Measurements from ENCODE around the gene CYTH2.

The CYTH2 gene

DNA sequence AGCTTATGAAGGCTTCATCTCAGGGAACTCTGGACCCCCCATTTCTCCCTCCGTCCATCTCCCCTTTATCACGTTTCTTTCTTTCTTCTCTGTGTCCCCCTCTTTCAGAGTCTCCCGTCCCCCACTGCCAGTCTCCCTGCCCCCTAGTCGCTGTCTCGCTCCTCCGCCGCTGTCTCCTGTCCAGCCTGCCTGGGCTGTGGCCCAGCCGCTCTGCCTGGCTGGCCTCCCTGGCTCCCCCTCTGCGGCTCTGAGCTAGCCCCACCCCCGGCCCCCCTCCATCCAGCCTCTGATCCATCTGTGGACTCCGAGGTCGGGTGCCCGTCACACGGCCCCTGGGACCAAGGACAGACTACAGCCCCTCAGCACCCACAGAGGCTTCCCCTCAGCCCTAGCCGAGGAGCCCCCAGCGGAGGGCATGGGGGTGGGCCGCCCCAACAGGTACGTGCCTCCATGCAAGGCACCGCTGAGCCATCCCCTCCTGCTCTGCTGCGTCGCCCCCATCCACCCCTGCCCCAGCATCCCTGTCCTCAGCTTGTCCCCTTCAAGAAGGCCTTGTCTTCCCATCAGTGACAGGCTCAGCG lies 14.9 kb upstream of the CYTH2 start:
- DNase-seq: no peak

DNA sequence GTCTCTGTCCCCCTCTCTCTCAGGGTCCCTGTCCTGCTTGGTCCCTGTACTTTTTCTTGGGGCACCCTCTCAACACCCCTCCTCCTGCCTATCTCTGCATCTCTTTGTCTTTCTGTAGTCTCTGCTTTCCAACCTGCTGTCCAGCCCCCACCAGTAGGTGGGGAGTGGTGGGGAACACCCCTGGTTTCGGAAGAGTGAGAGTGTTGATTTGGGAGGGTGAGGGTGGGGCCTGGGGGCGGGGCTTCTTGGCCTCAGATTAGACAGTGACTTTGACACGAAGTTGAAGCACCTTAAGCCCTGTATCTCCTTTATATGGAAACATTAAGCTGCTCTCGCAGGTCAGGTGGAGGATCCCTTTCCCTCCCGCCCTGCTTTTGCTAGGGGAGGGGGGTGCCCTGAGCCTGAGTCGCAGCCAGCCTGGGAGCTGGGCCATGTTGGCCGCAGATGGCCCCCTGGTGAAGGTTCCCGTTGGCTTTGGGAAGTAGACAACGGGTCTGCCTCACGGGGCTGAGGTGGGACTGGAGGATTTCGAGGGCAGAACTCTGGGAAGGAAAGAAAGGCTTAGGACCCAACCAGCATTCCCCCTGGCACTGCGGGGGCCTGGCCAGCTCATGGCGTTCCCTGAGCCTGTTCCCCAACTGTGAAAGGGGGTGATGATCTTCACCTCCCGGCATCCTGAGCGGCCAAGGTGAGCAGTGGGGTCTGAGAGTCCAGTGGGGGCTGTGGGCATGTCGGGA lies 13.8 kb upstream of the CYTH2 start, which contains the start of gene KCNJ14:
Gene KCNJ14 (plus strand): TSS at position 404 of the 737 bp plus-strand sequence. CDS start 6,151 bp downstream, outside the sequence.
- DNase-seq: no peak

DNA sequence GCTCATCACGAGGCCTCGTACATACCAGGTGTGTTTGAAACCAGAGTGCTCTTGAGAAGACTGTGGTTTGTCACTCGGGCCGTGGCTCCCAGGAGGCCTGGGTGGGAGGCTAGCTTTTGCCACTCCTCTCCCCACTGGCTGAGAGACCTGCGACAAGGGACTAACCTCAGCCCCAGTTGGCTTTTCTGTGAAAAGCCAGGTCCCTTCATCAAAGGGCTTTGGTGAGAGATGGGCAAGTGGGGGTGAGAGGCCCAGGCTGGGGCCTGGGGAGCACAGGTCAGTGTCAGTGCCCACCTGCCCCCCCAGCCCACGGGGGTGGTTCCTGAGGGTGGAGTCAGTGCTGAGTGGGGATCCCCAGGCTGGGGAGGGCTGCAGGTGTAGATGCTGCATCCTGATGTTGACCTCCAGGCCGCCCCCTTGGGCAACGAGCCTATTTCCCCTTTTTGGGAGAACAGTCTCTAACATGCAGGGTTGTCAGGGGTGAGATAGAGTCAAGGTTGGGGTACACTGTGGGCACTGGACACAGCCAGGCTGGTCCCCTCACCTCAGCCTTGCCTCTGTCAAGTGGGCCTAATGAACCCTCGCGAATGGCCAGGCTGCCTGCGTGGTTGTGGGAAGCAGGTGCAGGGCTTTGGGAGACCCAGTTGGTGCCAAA lies 13.1 kb upstream of the CYTH2 start:
- no peak for DNase-seq

GRCh38 chr19:48456864-48457263 lies 12.3 kb upstream of the CYTH2 start:
- no peak for DNase-seq

GRCh38 chr19:48458016-48458415 lies 11.2 kb upstream of the CYTH2 start:
- no peak for DNase-seq

DNA sequence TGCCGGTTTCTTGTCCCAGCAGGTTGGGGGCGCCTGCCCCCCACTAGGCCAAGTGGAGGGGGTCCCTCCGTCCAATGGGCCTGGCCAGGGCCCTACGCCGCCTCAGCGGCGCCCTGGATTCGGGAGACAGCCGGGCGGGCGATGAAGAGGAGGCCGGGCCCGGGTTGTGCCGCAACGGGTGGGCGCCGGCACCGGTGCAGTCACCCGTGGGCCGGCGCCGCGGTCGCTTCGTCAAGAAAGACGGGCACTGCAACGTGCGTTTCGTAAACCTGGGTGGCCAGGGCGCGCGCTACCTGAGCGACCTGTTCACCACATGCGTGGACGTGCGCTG lies 7.6 kb upstream of the CYTH2 start:
- no peak for DNase-seq

- DNase-seq: no peak
Measured at GRCh38 chr19:48461982-48462655, 7.0 kb upstream of the CYTH2 start.

- DNase-seq: no peak
Measured at GRCh38 chr19:48465215-48465614, 4.0 kb upstream of the CYTH2 start.

GRCh38 chr19:48466561-48467325 lies 2.4 kb upstream of the CYTH2 start:
- peak in 1 of 2 experiments; percentile 22 for DNase-seq

- DNase-seq: peak; percentile 99 to 100
Measured at GRCh38 chr19:48468772-48469288, 339 bp upstream of the CYTH2 start.

GRCh38 chr19:48469934-48470680 lies 938 bp downstream of the CYTH2 start:
- no peak for DNase-seq

DNA sequence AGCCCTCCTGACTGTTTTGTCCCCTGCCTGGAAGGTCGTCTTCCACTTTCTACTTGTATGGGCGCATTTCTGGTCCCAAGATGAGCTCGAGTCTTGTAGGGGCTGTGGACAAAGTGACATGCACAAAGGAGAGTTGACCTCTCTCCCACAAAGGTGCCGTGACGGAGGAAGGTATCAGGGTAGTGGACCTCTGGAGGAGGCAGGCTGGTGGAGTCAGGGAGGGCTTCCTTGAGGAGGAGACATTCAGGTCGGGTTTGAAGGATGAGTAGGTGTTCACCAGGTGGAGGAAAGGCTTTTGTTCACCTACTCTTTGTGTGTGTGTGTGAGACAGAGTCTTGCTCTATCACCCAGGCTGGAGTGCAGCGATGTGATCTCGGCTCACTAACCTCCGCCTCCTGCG lies 1.7 kb downstream of the CYTH2 start:
- DNase-seq: no peak

- no peak for DNase-seq
Measured at GRCh38 chr19:48471836-48472235, 2.7 kb downstream of the CYTH2 start.

- no peak for DNase-seq
Measured at GRCh38 chr19:48473161-48473966, 4.2 kb downstream of the CYTH2 start.

DNA sequence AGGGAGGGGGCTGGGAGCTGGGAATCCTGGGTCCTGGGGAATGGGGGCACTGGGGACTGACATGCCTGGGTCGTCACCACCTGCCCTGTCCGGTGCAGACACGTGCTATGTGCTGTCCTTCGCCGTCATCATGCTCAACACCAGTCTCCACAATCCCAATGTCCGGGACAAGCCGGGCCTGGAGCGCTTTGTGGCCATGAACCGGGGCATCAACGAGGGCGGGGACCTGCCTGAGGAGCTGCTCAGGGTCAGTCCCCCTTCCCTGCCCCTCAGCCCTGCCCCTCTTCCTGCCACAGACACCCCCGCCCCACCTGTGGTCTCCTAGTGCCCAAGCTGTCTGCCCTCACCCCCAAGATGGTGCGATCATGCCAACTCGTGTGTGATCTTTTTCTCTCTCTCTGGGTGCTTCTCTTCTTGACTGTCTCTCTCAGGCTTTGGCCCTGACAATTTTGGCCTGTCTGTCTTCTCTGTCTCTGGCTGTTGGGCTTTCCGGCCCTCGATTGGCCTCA lies 5.0 kb downstream of the CYTH2 start:
- no peak for DNase-seq

DNA sequence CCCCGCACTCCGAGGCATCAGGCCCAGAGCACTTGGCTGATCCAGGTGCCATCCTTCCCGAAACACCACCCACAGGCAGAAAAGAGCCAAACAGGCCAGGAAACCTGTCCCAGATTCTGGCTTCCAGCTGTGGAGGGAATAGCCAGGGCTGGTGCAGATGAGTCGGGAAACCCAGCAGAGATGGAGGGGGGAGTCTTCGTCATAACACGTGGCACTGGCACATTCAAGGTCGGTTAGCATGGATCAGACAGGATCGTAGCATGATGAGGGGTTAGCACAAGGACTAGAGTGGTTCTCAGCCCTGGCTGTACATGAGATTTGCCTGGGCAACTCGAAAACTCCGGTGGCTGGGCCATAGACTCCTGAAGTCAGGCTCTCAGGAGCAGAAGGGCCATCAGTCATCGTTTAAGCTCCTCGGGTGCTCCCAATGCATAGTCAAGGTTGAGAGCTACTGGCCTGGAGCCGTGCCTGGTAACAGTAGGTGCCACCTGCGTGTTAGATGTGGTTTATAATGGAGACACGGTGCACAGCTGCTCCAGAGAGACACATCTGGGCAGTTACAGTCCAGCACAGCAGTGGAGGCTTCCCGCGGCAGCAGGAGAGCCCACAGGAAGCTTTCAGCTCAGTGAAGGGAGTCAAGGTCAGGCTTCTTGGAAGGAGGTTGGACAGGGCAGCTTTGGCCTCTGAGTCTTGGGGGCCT lies 6.3 kb downstream of the CYTH2 start:
- DNase-seq: no peak

DNA sequence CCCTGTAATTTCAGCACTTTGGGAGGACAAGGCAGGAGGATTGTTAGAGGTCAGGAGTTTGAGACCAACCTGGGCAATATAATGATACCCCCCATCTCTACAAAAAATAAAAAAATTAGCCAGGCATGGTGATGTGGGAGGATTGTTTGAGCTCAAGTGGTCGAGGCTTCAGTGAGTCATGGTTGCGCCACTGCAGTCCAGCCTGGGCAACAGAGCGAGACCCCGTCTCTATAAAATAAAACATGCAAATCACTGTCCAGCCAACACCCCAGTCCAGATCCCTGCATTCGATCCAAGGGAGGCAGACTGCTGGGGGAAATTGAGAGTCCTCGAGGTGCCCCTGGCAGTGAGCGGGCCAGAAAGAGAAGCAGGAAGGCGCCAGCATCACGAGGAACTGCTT lies 7.0 kb downstream of the CYTH2 start:
- DNase-seq: no peak

GRCh38 chr19:48477067-48477685 lies 8.0 kb downstream of the CYTH2 start:
- no peak for DNase-seq

DNA sequence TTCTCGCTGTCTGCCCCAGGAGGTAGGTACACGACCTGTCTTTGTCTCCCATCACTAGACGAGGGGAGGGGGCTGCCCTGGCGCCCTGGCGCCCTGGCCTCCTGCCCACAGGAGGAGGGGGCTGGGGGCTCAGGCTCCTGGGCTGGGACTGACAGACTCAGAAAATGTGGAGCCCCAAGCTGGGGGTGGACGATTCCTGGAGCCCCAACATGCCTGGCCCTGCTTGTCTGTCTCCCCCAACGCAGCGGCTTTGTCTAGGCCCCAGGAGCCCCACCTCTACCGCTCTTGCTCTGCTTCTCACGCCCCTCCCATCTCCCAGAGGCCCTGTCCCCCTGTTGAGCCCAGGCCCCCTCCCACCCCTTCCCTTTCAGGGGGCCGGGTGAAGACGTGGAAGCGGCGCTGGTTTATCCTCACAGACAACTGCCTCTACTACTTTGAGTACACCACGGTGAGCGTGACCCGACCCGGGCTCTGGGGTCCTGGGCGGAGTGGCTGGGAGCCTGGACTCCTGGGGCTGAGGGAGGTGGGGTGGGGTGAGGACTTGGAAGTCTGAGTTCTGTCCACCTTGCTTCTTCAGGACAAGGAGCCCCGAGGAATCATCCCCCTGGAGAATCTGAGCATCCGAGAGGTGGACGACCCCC lies 8.6 kb downstream of the CYTH2 start:
- no peak for DNase-seq
